Measurements from ENCODE around the gene PFN2.
"Not testable (repeated sequence)": the region's sequence is repeated elsewhere in the genome, so short reads cannot be mapped to it uniquely, and the experiment has no call there.

PFN2 gene, protein sequence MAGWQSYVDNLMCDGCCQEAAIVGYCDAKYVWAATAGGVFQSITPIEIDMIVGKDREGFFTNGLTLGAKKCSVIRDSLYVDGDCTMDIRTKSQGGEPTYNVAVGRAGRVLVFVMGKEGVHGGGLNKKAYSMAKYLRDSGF

DNA sequence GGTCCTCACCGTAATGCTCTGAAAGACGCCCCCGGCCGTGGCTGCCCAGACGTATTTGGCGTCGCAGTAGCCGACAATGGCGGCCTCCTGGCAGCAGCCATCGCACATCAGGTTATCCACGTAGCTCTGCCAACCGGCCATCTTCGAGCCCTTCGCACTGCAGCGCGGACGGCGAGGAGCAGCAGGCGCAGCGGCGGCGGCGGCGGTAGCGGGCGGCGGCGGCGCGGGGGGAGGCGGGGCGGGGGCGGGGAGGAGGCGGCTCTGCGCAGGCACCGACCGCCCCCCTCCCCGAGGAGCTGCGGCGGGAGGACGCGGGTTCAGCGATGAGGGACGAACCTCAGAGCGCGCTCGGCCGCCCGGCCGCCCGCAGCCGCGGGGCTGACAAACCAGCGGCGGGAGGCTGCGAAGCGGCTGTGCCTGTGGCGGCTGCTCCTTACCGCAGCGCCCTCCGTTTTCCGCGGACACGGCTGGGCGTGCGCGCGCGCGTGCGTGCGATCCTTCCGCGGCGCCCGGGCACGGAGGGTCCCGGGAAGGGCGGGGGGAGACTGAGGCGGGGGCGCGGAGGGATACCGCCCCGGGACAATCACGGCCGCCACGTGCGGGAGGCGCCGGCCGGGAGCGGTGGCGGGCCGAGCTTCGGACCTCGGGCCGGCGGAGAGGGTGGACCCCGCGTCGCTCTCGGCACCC lies at the start of gene PFN2:
Gene PFN2, minus strand, starts transcription at position 180 of the 687 bp plus-strand sequence. Its CDS starts 39 bp downstream, at position 141.
- DNase-seq (ENCODE audit: low read depth in 2 of 2), result peak; percentile 80 to 82

DNA sequence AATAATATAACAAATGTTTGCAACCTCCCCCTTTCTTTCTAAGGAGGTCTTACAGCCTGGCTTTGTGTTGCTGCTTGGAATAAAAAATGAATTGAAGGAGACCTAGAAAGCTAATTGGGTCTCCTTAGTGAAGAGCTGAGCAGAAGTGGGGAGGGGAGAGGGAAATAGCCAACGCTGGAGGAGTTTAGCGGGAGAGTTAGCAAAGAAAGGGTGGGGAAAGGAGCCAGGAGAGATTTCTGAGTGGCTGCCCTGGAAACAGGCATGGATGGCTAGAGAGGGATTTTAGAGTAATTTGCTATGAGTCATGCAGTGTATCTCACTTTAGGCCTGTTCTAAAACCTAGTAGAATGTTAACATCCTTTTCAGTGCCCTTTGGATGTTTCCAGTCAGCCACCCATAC lies 45.2 kb upstream of the PFN2 start:
- no peak for DNase-seq (ENCODE audit: low read depth in 2 of 2)

DNA sequence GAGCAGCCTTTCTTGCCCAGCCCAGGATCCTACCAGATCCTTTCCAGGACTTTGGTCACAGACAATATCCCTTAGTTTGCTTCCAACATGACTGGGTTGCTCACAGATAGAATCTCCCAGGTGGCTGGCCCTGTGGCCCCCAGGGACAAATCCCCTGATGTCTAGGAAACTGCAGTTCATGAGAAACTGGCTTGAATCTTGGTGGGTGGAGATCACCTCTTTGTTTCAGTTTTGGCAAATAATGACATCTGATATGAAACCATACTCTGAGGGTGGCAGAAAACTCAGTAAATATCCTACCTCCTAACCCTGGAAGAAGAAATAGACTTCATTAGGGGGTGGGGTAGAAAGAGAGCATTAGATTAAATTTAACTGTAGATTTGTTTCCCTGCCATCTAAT lies 44.1 kb upstream of the PFN2 start:
- DNase-seq (ENCODE audit: low read depth in 2 of 2), result no peak

DNA sequence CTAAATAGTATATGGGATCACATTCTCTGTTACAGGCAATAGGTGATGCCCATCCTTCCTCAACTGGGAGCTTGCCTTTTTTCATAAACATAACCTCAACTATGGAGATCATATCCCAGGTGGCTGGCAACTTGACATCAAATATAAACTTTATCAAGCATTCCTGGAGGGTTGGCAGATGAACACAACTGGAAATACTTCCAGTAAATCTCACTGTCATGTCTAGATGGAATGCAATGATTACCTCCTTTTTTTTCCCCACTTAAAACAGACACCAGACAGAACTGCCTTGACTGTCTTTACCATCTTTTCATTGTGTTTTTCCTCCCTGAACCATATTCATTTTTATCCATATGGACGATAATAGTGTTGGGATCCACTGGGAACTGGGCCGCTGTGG lies 43.1 kb upstream of the PFN2 start:
- DNase-seq (ENCODE audit: low read depth in 2 of 2), result no peak

DNA sequence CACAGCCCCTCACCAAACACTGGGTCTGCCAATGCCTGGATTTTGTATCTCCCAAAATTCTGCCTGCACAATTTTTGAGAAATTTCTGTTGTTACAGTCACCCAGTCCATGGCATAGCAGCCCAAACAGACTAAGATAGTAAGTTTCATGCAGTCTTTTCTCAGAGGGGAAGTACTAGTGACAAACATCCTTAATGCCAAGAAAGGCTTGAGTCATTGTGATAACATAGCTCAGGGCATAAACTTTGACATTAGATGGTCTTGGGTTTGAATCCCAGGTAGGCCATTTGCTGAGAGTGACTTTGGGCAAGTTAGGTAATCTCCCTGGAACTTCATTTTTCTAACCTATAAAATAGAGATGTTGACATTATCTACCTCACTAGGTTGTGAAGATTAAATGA lies 36.1 kb upstream of the PFN2 start:
- no peak for DNase-seq (ENCODE audit: low read depth in 2 of 2)

DNA sequence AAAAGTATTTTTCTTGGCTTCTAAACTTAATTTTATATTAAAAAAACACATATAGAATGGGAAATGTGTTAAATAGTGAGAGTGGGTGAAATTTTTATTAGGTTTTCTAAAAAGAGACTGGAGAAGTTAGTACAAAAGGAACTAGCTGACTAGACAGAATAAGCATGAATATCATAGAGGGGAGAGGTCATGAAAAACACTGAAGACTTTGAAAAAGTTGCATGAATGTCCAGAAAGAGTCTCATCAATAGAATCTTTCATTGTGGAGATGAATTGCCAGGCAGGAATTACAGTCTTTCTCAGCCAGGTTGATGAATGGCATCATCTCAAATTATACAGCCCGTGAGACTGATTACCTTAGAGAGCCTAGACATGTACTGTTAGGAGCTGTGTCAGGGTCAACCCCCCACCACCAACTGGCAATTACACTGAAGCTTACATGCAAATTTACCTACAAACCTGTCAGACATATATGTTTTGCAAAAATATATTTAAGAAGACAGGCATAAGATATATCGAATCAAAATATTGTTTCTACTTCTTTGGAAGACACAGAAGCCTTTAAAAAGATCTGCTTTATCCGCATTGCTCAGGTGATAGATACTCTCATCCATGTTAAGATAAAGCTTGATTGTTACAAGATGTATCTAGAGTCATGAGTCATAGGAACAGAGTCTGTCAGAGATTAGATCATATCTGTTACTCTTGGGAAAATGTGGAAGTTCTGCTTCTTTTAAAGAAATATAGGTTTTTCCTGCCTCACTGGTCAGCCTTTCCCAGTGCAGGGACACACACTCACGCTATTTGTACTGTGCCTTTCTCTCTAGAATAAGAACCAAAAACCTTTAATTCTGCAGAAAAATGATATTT lies 34.8 kb upstream of the PFN2 start:
- DNase-seq (ENCODE audit: low read depth in 2 of 2), result peak in 1 of 2 experiments; percentile 29

DNA sequence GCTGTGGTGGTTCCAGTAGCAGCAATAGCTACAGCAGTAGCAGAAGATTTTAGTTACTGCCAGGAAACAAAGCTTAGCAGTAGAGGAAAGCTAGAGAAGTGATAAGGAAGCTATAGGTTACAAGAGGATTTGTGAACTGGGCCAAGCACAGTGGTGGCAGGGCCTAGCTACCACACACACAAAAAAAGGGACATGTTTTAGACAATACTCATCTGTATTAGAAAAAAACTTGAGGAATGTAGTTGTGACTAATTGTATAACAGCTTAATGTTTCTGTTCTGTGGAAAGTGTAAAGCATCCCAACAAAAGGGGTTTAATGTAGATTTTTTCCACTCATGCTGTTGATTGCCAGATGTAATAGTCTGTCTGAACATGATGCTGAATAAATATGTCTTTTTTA lies 29.9 kb upstream of the PFN2 start:
- DNase-seq (ENCODE audit: low read depth in 2 of 2), result no peak

DNA sequence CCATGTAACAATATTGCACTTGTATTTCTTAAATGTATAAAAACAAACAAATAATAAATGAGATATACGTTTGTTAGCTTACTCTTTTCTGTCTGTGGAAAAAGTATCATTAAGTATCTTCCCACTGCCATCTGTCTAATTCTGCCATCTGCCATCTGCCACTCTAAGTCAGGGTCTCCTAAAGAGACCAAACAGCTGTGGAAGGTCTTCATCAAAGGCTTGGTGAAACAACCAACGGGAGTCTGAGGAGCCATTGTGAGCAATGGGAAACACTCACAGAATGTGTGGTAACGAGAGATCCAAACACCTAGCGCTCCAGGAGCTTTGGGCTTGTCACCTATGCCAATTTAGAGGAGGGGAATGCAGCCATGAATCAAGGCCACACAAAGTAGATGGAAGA lies 28.7 kb upstream of the PFN2 start:
- no peak for DNase-seq (ENCODE audit: low read depth in 2 of 2)

DNA sequence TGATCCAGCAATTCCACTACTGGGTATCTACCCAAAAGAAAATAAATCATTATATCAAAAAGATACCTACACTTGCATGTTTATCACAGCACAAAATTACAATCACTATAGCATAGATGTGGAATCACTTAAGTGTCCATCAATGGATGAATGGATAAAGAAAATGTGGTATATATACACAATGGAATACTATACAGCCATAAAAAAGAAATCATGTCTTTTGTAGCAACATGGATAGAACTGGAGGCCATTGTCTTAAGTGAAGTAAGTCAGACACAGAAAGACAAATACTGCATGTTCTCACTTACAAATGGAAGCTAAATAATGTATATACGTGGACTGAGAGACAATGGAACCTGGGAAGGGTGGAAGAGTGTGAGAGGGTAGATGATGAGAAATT lies 28.3 kb upstream of the PFN2 start:
- DNase-seq (ENCODE audit: low read depth in 2 of 2), result no peak

DNA sequence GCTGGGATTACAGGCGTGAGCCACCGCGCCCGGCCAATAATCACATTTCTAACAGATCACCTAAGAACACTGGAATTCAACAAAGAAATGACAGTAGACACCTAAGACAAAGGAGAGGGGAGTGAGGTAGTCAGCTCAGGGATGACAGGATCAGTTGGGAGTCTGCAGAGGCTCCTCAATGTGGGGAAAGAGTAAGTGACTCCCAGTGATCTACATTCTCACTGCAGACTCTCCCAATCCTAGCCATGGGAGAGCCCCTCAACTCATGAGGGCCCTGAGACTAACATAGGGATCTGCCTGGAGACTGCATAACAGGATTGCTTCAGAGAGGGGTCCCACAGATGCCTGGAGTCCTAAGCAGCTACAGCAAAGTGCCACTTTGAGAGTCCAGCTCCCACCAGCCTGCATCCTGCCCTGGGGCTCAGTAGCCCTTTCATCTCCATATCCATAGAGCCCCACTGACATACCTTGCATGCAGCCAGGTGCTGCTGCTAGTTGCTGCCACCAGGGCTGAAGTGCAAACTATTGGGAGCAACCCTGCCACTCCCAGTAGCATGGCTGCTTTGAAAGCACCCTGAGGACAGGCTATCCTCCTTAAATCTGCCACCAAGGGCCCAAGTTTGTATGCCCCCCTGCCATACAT lies 21.8 kb upstream of the PFN2 start:
- no peak for DNase-seq (ENCODE audit: low read depth in 2 of 2)

DNA sequence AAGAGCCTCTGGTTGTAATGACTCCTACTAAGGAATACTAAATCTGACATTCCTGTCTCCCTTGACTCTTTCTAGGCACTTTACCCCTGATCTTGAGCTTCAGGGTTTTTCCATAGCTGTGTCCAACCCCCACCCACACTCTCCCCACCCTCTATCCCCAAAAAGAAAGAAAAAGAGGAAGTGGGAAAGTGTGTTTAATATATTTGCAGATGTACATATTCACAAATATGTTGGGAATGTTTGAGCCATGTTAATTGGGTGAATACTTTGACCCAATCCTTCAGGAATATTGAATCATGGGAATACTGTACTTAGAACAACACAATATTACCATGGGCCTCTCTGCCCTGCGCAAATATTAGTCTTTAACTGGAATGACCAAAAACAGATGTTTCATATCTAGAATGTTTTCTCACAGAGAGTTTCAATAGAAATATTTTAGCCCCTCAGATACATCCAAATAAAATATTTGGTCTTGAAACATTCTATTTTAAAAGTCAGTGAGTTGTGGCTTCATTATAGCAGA lies 19.8 kb upstream of the PFN2 start:
- DNase-seq (ENCODE audit: low read depth in 2 of 2), result peak; percentile 58

DNA sequence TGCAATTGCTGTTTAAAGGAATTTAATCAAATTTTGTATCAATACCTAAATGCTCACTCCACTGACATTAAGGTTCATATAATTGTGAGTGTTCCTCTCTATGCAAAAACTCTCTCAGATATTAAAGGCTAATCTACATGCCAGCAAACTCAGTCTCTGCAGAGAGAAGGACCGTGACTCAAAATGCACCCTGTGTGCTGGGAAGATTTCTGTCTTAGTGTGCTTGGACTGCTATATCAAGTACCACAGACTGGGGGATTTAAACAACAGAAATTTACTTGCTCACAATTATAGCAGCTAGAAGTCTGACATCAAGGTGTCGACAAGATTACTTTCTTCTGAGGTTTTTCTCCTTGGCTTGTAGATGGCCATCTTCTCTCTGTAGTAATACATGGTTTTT lies 18.6 kb upstream of the PFN2 start:
- DNase-seq (ENCODE audit: low read depth in 2 of 2), result no peak

DNA sequence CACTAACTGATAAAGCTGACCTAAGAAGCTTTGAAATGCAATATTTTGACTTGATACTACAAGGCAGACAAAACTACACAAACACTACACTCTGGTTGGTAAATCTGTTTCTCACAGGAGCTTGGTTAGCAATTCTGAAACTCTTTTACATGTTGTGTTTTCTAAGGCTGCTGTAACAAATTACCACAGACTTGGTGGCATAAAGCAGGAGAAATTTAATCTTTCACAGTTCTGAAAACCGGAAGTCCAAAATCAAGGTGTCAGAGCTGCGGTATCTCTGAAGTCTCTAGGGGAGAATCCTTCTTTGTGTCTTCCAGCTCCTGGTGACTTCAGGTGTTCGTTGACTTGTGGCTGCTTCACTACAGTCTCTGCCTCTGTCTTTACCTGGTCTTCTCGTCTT lies 12.9 kb upstream of the PFN2 start:
- no peak for DNase-seq (ENCODE audit: low read depth in 2 of 2)

DNA sequence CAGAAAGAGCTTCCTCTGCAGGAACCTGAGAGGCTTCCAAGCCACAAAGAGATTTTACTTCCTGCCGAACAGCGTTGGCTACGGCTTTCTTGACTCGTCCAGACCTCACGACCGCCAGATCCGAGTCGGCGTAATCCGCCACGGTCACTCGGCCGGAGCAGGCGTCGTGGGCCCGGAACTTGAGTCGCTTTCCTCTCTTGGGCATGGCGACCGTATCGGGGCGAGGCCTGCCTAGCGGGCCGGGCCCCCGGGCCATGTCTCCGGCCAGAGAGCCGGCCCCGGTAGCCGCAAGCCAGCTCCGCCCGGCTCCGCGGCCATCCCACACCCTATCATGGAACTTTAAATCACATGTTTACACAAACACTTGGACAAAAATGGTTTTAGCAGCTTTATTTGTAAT lies 12.4 kb upstream of the PFN2 start:
- not testable (repeated sequence) for DNase-seq (ENCODE audit: low read depth in 2 of 2)

DNA sequence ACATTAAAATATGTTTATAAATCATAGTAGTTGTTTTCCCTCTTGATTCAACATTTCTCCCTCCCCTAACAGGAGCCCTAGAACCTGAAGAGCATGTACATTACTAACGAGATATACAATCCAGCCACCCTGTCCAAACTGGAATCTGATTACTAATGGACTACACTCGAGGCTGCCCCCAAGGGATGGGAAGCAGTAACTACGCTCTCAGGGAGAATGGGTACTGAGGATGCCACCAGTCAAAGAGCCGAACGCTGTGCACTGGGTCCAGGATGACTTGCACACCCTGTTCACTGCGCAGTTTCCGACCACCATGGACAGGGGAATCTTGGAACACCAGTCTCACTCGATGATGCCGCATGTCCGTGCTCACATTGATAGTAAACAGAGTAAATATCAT lies 11.3 kb upstream of the PFN2 start:
- DNase-seq (ENCODE audit: low read depth in 2 of 2), result not testable (repeated sequence)

DNA sequence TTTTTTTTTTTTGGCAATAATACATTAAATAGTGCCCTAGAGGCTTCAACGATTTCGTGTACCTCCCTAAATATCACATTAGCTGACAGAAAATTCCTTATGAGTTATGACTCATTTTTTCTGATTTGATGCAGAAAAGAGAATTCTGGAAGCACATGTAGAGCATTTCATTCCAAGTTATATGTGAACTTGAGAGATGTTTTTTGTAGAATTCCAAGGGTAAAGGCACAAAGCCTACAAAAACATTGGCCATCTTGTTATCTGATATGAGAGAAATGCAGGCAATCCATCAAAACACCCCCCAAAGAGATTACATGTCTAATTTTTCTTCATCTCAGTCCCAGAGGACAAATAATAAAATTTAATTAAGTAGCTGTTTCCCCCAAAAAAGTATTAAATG lies 6.7 kb upstream of the PFN2 start:
- no peak for DNase-seq (ENCODE audit: low read depth in 2 of 2)

DNA sequence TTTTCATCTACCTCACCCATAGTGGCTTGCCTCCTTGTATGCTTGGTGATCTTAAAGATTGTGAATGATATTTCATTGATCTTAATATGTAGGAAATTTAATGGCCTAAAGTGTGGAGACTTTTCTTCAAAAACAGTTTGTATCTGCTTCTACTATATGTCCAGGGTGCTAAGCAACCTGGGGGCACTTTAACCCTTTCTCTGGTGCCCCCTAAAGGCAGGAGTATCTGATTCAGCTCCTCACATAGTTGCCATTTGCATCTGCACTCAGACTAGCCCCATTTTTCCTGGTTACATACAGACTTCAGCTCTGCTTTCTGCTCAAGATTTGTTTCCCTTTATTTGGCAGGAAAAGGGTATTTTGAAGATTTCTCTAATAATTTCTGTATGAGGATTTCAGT lies 5.2 kb upstream of the PFN2 start:
- DNase-seq (ENCODE audit: low read depth in 2 of 2), result no peak

DNA sequence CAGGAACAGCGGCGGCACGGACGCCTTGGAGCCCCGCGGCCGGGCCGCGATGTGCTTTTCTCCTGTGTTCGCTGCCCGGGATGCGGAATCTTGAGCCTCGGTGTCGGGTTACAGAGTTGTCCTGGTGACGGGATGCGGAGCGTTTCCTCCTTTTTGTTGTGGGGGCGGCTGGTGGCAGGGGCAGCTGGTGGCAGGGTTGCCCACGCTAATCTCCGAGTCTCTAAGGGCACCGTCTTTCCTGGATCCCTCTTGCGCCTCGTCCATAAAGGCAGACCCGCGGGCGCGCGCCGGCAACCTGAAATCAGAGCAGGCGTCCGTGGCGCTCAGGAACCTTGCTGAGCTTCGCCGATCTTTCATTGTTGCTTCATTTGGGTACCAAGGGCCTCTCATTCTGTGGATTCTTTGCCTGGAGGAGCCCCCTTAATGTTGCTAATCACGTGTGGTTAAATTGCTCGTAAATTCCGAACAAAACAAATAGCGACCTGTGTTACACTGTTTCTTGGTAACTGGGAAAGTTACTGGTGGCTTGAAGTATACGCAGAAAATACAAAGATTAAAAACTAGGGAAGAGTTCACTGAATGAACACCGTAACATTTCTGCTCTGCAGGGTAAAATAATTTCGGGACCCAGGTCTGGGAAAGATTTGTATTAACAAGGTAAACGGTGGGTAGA lies 844 bp upstream of the PFN2 start:
- DNase-seq (ENCODE audit: low read depth in 2 of 2), result no peak

DNA sequence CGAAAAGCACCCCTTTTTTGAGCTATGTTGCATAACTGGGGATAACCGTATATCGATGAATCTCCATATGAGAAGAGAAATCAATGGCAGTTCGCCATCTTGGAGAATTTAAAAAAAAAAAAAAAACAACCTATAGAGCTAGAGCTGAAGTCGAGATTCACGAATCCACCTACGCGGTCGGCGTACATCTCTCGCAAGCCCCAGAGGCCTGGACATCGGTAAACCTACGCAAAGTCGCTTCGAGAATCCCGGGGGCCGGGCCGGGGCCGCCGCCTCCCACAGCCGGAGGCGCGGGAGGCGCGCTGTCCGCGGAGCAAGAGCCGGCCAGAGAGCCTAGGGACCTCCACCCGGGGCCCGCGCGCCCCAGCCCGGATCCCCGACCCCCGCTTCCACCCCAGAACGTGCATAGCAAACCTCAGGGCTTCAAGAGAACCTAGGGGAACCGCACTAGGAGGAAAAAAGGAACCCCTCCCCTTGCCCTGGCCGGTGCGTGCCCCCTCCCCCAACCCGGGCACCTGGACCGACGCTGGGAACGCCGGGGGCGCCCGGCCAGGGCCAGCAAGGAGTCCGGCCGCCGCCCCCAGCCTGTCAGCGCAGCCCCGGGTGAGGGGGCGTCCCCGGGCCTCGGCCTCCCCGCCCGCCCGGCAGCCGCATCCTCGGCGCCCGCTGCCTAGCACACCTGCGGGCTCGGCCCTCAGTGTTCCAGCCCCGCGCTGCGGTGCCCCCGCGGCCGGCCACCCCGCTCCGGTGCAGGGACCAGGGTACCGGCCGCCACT lies 567 bp downstream of the PFN2 start:
- peak; percentile 73 to 77 for DNase-seq (ENCODE audit: low read depth in 2 of 2)

DNA sequence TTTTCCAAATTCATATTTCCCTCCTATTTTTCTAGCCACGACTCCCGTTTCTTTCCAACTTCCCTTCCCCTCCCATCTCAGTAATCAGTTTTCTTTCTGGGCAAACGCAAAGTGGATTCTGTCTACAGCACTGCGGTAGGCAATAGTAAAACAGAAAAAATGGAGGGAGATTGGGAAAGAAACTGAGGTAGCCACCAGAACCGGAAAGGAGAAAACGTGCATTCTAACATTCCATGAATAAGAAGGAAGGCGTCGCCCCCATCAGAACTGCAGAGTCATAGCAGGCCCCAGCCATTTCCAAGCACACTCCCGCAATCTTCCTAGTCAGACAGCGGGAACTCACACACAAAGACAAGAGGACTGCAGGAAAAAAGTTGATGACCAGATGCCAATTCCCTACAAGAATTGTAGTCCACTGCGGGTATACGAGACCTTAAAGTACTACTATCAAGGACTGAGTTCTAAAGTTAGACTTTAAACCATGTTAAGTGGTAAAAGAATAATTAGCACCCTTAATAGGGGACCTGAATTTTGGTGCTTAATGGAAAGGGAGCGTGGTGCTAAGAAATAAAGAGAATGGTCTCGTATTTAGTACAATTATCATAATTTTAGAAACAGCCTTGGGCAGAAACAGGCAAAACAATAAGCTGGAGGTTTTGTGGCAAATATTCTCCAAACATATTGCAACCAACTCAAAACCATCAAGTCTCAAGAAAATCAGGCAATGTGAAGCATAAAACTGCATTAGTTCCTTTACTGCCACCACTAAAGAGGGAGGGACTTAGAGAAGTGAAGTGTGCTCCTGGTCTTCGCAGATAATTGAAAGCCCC lies 1.4 kb downstream of the PFN2 start:
- peak; percentile 72 to 73 for DNase-seq (ENCODE audit: low read depth in 2 of 2)
